ENCODE results near the gene PADI4.

PADI4 gene

GRCh38 chr1:17273096-17273495, 34.9 kb upstream of the PADI4 start:
- no peak overlapping the region for H3K27ac ChIP-seq (ENCODE audit: low read length)
- 0 out of 2 replicates have a peak, but pooled peaks cover 3% of the 10 kb centered on the region for H3K4me1 ChIP-seq (ENCODE audit: insufficient read depth, low read length)
- H3K9ac ChIP-seq (ENCODE audit: low read depth, low read length), result no peak overlapping the region
- H3K9me3 ChIP-seq (ENCODE audit: insufficient read depth, low read depth, low read length), result no peaks in the 10 kb centered on the region
- H3K4me3 ChIP-seq (ENCODE audit: low read length), result no peak overlapping the region
- H3K27me3 ChIP-seq (ENCODE audit: insufficient read depth, low read length), result no peaks in the 10 kb centered on the region
- no peaks in the 10 kb centered on the region for H3K36me3 ChIP-seq (ENCODE audit: insufficient read depth, low read depth, low read length)

DNA sequence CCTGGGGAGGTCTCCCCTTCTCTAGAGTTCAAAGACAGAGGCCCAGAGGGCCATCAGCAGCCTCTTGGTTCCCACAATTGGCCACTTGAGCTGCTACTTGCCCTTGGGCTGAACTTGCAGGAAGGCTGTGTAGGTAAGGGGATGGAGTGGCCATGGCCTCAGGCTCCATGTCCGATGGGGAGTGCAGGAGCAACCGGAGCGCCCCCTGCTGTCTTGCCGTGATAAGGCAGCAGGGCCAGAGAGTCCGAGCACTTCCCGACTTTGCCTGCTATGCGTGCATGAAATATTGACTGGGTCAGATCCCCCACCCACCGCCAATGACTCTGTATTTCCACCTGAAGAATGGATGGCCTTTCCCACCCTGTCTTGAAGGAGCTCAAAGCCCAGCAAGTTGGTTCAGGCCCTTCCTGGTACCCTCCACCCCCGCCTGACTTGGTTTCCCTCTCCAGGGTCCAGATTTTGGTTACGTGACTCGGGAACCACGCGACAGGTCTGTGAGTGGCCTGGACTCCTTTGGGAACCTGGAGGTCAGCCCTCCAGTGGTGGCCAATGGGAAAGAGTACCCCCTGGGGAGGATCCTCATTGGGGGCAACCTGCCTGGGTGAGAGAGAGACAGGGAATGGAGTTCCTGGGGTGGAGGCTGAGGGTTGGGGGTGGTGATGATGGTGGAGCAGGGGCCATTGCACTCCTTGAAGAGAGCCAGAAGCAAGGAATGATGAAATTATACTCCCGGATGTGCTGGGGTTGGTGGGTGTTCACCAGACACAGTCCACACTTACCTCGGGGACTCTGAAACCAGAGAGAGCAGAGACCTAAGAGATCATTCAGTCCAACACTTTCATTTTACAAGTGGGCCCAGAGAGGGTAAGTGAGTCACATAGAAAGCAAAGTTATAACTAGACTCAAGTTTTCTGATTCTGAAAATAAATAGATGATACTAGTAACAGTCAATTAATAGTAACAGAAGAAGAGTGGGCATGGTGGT, 33.5 kb upstream of the PADI4 start:
- Histone ChIP-seq H3K9me3 (ENCODE audit: insufficient read depth, low read depth, low read length) (no peaks in the 10 kb centered on the region), H3K27me3 (ENCODE audit: insufficient read depth, low read length) (no peaks in the 10 kb centered on the region), H3K36me3 (ENCODE audit: insufficient read depth, low read depth, low read length) (no peaks in the 10 kb centered on the region)

DNA sequence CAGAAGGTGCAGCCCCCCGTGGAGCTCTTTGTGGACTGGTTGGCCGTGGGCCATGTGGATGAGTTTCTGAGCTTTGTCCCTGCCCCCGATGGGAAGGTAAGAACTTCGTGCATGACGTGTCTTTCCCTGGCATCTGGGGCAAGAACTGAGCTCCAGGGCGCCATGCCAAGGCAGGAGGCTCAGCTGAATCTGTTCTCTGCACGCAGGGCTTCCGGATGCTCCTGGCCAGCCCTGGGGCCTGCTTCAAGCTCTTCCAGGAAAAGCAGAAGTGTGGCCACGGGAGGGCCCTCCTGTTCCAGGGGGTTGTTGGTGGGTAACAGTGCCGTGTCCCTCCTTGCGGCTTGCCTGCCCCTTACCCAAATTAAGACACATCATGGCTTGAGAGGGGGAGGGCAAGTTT, 31.4 kb upstream of the PADI4 start:
- H3K27ac ChIP-seq (ENCODE audit: low read length), result no peak overlapping the region
- 0 out of 2 replicates have a peak, but pooled peaks cover 3% of the 10 kb centered on the region for H3K4me1 ChIP-seq (ENCODE audit: insufficient read depth, low read length)
- no peak overlapping the region for H3K4me3 ChIP-seq (ENCODE audit: low read length)
- H3K36me3 ChIP-seq (ENCODE audit: insufficient read depth, low read depth, low read length), result no peaks in the 10 kb centered on the region
- no peaks in the 10 kb centered on the region for H3K9me3 ChIP-seq (ENCODE audit: insufficient read depth, low read depth, low read length)
- H3K27me3 ChIP-seq (ENCODE audit: insufficient read depth, low read length), result no peaks in the 10 kb centered on the region
- no peak overlapping the region for H3K9ac ChIP-seq (ENCODE audit: low read depth, low read length)

More for the DNA sequence above, 33.5 kb upstream of the PADI4 start:
- Histone ChIP-seq H3K4me3 (ENCODE audit: low read length) (no peak overlapping the region), H3K4me1 (ENCODE audit: insufficient read depth, low read length) (0 out of 2 replicates have a peak, but pooled peaks cover 3% of the 10 kb centered on the region), H3K27ac (ENCODE audit: low read length) (no peak overlapping the region), H3K9ac (ENCODE audit: low read depth, low read length) (no peak overlapping the region)

- H3K36me3 ChIP-seq (ENCODE audit: insufficient read depth, low read depth, low read length), result no peaks in the 10 kb centered on the region
These were observed 30.4 kb upstream of the PADI4 start for GRCh38 chr1:17277511-17278159.

DNA sequence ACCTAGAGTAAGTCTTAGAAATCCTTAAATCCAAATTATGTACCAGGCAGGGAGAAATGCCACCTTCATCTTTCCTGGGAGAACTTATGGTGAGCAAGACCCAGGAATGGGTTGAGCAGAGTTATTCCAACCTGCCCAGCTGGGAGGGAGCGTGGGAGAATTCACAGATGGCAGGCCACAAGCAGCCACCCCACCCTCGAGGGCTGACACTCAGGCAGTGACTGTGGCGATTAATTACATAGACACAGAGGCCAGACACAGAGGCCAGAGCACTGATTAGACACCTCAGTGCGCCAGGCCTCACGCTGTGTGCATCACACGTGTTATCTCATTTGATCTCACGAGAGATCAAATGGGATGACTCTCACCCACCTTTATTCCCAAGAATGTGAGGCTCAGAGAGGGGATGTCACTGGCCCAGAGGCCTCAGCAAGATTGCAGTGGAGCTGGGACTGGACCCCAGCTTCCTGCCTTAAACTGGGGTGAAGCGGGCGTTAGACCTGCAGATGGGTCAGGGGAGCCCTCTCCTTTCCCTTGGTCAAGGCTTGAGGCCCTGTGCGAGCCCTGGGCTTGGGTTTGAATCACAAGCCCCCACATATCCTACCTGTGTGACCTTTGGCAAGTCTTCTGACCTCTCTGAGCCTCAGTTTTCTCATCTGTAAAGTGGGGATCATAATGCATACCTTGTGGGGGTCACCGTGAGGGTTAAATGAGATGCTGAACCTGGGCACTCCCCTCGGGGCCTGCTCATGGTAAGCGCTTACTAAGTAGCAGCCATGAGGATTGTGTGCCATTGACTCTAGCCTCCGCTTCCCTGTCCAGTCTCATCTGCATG, 28.8 kb upstream of the PADI4 start:
- H3K4me3 ChIP-seq (ENCODE audit: low read length), result no peak overlapping the region
- H3K27me3 ChIP-seq (ENCODE audit: insufficient read depth, low read length), result no peaks in the 10 kb centered on the region
- H3K27ac ChIP-seq (ENCODE audit: low read length), result no peak overlapping the region
- no peaks in the 10 kb centered on the region for H3K36me3 ChIP-seq (ENCODE audit: insufficient read depth, low read depth, low read length)
- H3K9ac ChIP-seq (ENCODE audit: low read depth, low read length), result no peak overlapping the region
- no peaks in the 10 kb centered on the region for H3K4me1 ChIP-seq (ENCODE audit: insufficient read depth, low read length)
- no peaks in the 10 kb centered on the region for H3K9me3 ChIP-seq (ENCODE audit: insufficient read depth, low read depth, low read length)

More at GRCh38 chr1:17277511-17278159, 30.4 kb upstream of the PADI4 start:
- Histone ChIP-seq H3K9me3 (ENCODE audit: insufficient read depth, low read depth, low read length) (no peaks in the 10 kb centered on the region), H3K27ac (ENCODE audit: low read length) (no peak overlapping the region), H3K9ac (ENCODE audit: low read depth, low read length) (no peak overlapping the region), H3K4me1 (ENCODE audit: insufficient read depth, low read length) (0 out of 2 replicates have a peak, but pooled peaks cover 3% of the 10 kb centered on the region), H3K4me3 (ENCODE audit: low read length) (no peak overlapping the region), H3K27me3 (ENCODE audit: insufficient read depth, low read length) (no peaks in the 10 kb centered on the region)

DNA sequence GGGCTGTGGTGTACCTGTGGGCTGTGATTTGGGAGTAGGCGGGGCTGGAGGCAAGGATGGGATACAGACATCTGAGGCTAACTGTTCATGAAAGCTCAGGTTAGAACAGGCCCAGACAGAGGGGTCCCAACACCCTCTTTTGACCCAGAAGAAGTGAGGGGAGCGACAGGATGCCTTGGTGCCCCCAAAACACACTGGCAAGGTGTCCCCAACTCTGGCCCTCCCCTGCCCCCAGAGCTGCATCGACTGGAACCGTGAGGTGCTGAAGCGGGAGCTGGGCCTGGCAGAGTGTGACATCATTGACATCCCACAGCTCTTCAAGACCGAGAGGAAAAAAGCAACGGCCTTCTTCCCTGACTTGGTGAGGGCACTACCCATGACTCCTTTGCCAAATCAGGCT, 27.6 kb upstream of the PADI4 start:
- H3K27ac ChIP-seq (ENCODE audit: low read length), result no peak overlapping the region
- no peaks in the 10 kb centered on the region for H3K4me1 ChIP-seq (ENCODE audit: insufficient read depth, low read length)
- H3K9ac ChIP-seq (ENCODE audit: low read depth, low read length), result no peak overlapping the region
- no peaks in the 10 kb centered on the region for H3K27me3 ChIP-seq (ENCODE audit: insufficient read depth, low read length)
- H3K36me3 ChIP-seq (ENCODE audit: insufficient read depth, low read depth, low read length), result no peaks in the 10 kb centered on the region
- H3K9me3 ChIP-seq (ENCODE audit: insufficient read depth, low read depth, low read length), result no peaks in the 10 kb centered on the region
- no peak overlapping the region for H3K4me3 ChIP-seq (ENCODE audit: low read length)

DNA sequence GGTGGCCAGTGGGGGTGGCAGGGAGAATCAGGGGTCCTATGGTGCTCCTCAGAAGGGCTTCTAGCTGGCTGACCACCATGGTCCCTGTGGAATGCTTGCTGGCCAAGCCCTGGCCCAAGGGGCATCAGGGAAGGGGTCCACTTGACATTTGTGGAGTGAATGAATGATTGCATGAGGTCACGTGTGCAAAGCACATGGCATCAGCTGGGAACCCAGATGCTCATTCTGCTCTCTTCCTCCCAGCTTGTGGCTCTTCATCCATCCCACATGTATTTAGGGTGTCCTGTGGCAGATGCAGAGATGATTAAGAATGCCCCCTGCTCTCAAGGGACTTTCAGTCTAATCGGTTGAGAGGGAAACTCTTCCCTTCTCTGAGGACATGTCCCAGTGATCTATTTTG, 27.1 kb upstream of the PADI4 start:
- no peaks in the 10 kb centered on the region for H3K4me1 ChIP-seq (ENCODE audit: insufficient read depth, low read length)
- no peak overlapping the region for H3K27ac ChIP-seq (ENCODE audit: low read length)
- H3K27me3 ChIP-seq (ENCODE audit: insufficient read depth, low read length), result no peaks in the 10 kb centered on the region
- H3K4me3 ChIP-seq (ENCODE audit: low read length), result no peak overlapping the region
- H3K36me3 ChIP-seq (ENCODE audit: insufficient read depth, low read depth, low read length), result no peaks in the 10 kb centered on the region
- no peaks in the 10 kb centered on the region for H3K9me3 ChIP-seq (ENCODE audit: insufficient read depth, low read depth, low read length)
- H3K9ac ChIP-seq (ENCODE audit: low read depth, low read length), result no peak overlapping the region

DNA sequence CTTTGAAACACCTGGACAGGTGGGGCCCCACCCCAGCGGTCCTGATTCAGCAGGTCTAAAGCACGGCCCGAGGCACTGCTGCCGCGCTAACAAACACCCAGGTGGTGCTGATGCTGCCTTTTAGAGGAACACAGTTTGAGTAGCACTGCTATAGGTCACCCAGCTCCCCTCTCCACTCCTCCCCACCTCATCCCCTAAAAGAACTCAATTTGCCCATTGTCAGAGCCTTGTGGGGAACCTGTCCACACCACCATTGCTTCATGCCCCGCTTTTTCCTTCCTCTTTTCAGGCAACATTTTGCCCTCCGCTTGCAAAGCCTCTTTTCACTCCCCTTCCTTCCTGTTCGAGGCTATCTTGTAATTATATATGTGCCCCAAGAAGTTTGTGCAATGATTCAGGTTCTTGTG, 26.2 kb upstream of the PADI4 start:
- H3K27ac ChIP-seq (ENCODE audit: low read length), result no peak overlapping the region
- no peaks in the 10 kb centered on the region for H3K36me3 ChIP-seq (ENCODE audit: insufficient read depth, low read depth, low read length)

DNA sequence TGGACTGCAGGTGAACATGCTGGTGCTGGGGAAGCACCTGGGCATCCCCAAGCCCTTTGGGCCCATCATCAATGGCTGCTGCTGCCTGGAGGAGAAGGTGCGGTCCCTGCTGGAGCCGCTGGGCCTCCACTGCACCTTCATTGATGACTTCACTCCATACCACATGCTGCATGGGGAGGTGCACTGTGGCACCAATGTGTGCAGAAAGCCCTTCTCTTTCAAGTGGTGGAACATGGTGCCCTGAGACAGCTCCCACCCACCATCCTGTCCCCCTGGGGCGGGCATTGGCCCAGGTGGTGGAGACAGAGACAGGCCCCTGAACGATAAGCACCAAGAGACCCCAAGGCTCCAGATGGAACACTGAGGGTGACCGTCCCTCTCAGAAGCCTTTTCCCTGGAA, 25.2 kb upstream of the PADI4 start:
- no peaks in the 10 kb centered on the region for H3K36me3 ChIP-seq (ENCODE audit: insufficient read depth, low read depth, low read length)
- H3K27me3 ChIP-seq (ENCODE audit: insufficient read depth, low read length), result no peaks in the 10 kb centered on the region
- no peak overlapping the region for H3K27ac ChIP-seq (ENCODE audit: low read length)
- no peaks in the 10 kb centered on the region for H3K4me1 ChIP-seq (ENCODE audit: insufficient read depth, low read length)
- H3K9ac ChIP-seq (ENCODE audit: low read depth, low read length), result no peak overlapping the region
- H3K4me3 ChIP-seq (ENCODE audit: low read length), result no peak overlapping the region
- no peaks in the 10 kb centered on the region for H3K9me3 ChIP-seq (ENCODE audit: insufficient read depth, low read depth, low read length)

More for the DNA sequence above, 26.2 kb upstream of the PADI4 start:
- no peaks in the 10 kb centered on the region for H3K4me1 ChIP-seq (ENCODE audit: insufficient read depth, low read length)
- H3K27me3 ChIP-seq (ENCODE audit: insufficient read depth, low read length), result no peaks in the 10 kb centered on the region
- H3K4me3 ChIP-seq (ENCODE audit: low read length), result no peak overlapping the region
- H3K9me3 ChIP-seq (ENCODE audit: insufficient read depth, low read depth, low read length), result no peaks in the 10 kb centered on the region
- no peak overlapping the region for H3K9ac ChIP-seq (ENCODE audit: low read depth, low read length)

DNA sequence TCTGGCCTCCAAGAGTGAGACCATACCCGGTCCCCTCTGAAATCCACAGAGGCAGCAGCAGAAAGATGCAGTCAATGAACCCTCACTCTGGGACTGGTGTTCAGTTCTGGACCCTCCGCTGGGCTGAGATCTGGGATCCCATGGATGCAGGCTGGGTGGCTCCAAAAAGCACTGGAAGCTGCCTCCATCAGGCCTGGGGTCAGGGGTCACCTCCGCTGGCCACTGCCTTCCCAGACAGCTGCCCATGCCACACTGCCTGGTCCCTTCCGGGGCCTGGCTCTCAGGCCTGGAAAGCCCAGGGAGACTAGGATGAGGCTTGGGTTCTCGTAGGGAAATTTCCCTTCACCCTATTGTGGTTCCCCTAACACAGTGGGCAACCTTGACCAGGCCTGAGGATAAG, 21.4 kb upstream of the PADI4 start:
- Histone ChIP-seq H3K27me3 (ENCODE audit: insufficient read depth, low read length) (no peaks in the 10 kb centered on the region), H3K9me3 (ENCODE audit: insufficient read depth, low read depth, low read length) (no peaks in the 10 kb centered on the region), H3K27ac (ENCODE audit: low read length) (no peak overlapping the region)

DNA sequence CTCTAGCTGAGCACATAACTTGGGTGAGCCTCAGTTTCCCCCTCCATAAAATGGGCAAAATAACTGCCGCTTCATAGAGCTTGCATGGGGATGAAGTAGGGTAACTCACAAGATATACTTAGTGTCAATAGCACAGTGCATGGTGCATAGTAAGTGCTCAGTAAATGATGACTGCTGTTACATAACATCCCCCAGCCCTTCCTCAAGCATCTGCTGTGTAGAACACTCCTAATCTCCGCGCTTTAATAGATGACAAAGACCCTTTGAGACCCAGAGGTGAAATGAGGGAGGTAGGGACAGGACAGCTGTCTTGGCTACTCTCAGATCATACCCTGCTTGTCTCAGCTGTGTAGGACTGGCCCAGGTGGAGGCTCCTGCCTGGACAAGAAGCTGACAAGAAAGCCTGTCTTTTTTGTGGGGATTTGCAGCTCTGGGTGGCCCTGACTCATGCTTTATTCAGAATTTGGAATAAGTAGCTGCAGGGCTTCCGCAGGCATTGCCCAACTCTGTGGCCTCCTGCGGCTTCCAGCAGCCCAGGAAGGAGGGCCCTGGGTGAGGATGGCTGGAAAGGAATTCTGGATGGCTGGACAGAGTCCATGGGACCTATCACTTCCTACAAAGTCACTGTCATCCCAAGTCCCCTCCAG, 20.7 kb upstream of the PADI4 start:
- Histone ChIP-seq H3K27ac (ENCODE audit: low read length) (no peak overlapping the region), H3K9me3 (ENCODE audit: insufficient read depth, low read depth, low read length) (no peaks in the 10 kb centered on the region), H3K36me3 (ENCODE audit: insufficient read depth, low read depth, low read length) (no peaks in the 10 kb centered on the region), H3K4me1 (ENCODE audit: insufficient read depth, low read length) (no peaks in the 10 kb centered on the region), H3K4me3 (ENCODE audit: low read length) (no peak overlapping the region), H3K9ac (ENCODE audit: low read depth, low read length) (no peak overlapping the region), H3K27me3 (ENCODE audit: insufficient read depth, low read length) (no peaks in the 10 kb centered on the region)

More for the DNA sequence above, 21.4 kb upstream of the PADI4 start:
- Histone ChIP-seq H3K4me3 (ENCODE audit: low read length) (no peak overlapping the region), H3K36me3 (ENCODE audit: insufficient read depth, low read depth, low read length) (no peaks in the 10 kb centered on the region), H3K4me1 (ENCODE audit: insufficient read depth, low read length) (no peaks in the 10 kb centered on the region), H3K9ac (ENCODE audit: low read depth, low read length) (no peak overlapping the region)

All from iPS-20b (cell line).